Measurements from ENCODE around the gene IFT20. TPM values are rescaled to one million over a fixed set of nuclear protein-coding genes. Genes with fewer than 3 reads are reported as not detected.

Gene IFT20
- total and polyA plus RNA-seq, 2 donors (not counting 3 experiments of a cell fraction or from before 2014, with no cell fraction given), result 26.5 to 45.0 TPM

- POLR2A ChIA-PET, result no interaction called here
- H3K4me3 ChIP-seq (replicated peaks in 1 of 3; ENCODE audit: insufficient read depth in 1 of 3, low read depth in 1 of 3, low read length in 3 of 3), result no peak within 1 kb of the TSS
- intact Hi-C loops (cut with micrococcal nuclease) (no loop called here), dilution Hi-C loops (cut with MboI; ENCODE audit: extremely low pct_ligation_motif_present, low sequenced_read_pairs) (no loop called here)
- CTCF ChIA-PET, result interaction anchor here (1.8 kb wide), 1 partner anchor 52 kb away, joined by 5 read pairs; no protein-coding TSS in a partner anchor
- no peaks in the 10 kb centered on the region for H3K9me3 ChIP-seq (replicated peaks; ENCODE audit: control insufficient read depth, insufficient read depth, low read length)
- H3K4me1 ChIP-seq (ENCODE audit: control insufficient read depth, extremely low read depth, insufficient read depth, low read length), result no peaks in the 10 kb centered on the region
- DNase-seq (ENCODE audit: low read depth, low spot score), result no peak
- peaks cover 11 to 24% of the 10 kb centered on the region in 2 experiments for H3K36me3 ChIP-seq (ENCODE audit: control insufficient read depth in 2 of 2, extremely low read depth in 1 of 2, insufficient read depth in 2 of 2, low read length in 2 of 2)
- no peak within 1 kb of the TSS for H3K27ac ChIP-seq (ENCODE audit: insufficient read depth, low read depth, low read length)
- H3K79me2 ChIP-seq (ENCODE audit: control insufficient read depth, insufficient read depth, low read length), result no peaks in the 10 kb centered on the region
- H3K9me1 ChIP-seq (replicated peaks; ENCODE audit: control insufficient read depth, extremely low read depth, insufficient read depth, low read length), result no peaks in the 10 kb centered on the region
- no peak within 1 kb of the TSS for H3K9ac ChIP-seq (replicated peaks; ENCODE audit: extremely low read depth, insufficient read depth, low read length)
- BruUV-seq (replicated peaks), result no TSS peak
- no peak within 1 kb of the TSS for H2AFZ ChIP-seq (ENCODE audit: low read depth, low read length)
- TF ChIP-seq POLR2A (IDR thresholded peaks at IDR 0.05; ENCODE audit: low read depth, low read length) (no peak), MAX (IDR thresholded peaks at IDR 0.05; ENCODE audit: insufficient read depth, insufficient read length) (no peak), FOS (IDR thresholded peaks at IDR 0.05; ENCODE audit: borderline replicate concordance, insufficient read depth, low read length) (no peak), GATA2 (IDR thresholded peaks at IDR 0.05; ENCODE audit: insufficient read depth, insufficient read length, low read depth, low read length) (no peak), CTCF (IDR thresholded peaks at IDR 0.05; ENCODE audit: extremely low read depth in 1 of 2, insufficient read depth in 1 of 2, low read depth in 1 of 2, low read length in 2 of 2) (no peak), EZH2 (IDR thresholded peaks at IDR 0.05; ENCODE audit: borderline replicate concordance, low read depth, low read length, severe bottlenecking) (no peak), MYC (IDR thresholded peaks at IDR 0.05; ENCODE audit: low read depth, low read length) (no peak), JUN (IDR thresholded peaks at IDR 0.05; ENCODE audit: borderline replicate concordance, insufficient read depth, insufficient read length, low read depth) (no peak), POLR2AphosphoS5 (IDR thresholded peaks at IDR 0.05; ENCODE audit: insufficient read depth, low read depth, low read length) (no peak)
- H3K4me2 ChIP-seq (ENCODE audit: insufficient read depth, low read length), result no peak within 1 kb of the TSS
- no peaks in the 10 kb centered on the region for H3K27me3 ChIP-seq (ENCODE audit: control insufficient read depth in 2 of 2, insufficient read depth in 2 of 2, low read length in 2 of 2)
- H4K20me1 ChIP-seq (replicated peaks; ENCODE audit: control insufficient read depth, extremely low read depth, insufficient read depth, low read length), result no peaks in the 10 kb centered on the region
- no peak for FAIRE-seq
These were observed 29.5 kb upstream of the IFT20 start, which contains the start of gene SEBOX for GRCh38 chr17:28364665-28365363. Gene SEBOX (minus strand): TSS chr17:28365199. CDS start chr17:28365151, 48 bp downstream.

All from endothelial cell of umbilical vein (primary cell).